ENCODE results near the gene SAMD8.

GRCh38 chr10:75121322-75121721, 9.9 kb downstream of the SAMD8 start:
- TF ChIP-seq CTCF (IDR thresholded peaks at IDR 0.05) (no peak), POLR2A (IDR thresholded peaks at IDR 0.05) (no peak)

Data from thyroid gland (tissue), 4 donors.